ENCODE results near the gene ABCG1. TPM values are rescaled to one million over a fixed set of nuclear protein-coding genes. Genes with fewer than 3 reads are reported as not detected.

ABCG1 gene
- total RNA-seq, 1 experiment from 2014 or later, result 5.6 TPM

DNA sequence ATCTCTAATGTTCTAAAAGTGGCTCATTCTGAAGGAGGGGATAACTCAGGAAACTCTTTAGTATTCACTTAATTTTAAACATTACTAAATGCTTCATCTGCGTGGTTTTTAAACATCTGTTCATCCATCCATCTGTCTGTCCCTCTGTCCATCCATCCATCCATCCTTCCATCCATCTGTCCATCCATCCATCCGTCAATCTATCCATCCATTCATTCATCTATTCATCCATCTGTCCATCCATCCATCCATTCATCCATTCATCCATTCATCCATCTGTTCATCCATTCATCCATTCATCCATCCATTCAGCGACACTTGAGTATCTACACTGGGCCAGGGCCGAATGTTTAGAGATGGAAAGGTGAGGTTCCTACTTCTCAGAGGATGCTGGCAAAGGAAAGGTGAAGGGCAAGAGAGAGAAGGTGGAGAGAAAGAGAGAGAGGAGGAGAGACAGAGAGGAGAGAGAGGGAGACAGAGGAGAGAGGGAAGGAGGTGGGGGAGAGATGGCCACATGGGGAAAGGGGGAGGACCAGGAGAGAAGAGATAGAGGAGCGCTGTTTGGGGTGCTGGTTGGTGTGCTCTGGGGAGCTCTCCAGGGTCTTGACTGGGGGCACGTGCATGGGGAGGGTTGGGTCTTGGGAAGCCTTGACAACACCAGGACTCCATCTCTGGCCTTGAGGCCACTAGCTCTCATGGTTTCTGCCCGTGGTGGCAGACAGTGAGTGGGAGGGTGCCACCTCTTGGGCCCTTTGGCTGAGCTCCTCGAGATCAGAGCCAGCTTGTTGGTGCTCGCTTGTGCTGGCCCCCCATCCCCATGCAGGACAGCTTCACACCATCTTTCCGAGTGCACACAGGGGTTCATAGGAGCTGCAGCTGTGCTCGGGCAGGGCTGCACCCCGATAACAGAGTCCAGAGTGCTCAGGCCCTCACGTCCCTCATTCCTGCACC, 45.6 kb downstream of the ABCG1 start:
- H3K4me1 ChIP-seq (replicated peaks; ENCODE audit: insufficient read depth), result no peaks in the 10 kb centered on the region
- no peak overlapping the region for H2AFZ ChIP-seq
- POLR2A ChIA-PET (ENCODE audit: unreplicated experiment), result no interaction called here
- H3K36me3 ChIP-seq (ENCODE audit: low read depth), result no peaks in the 10 kb centered on the region
- no peak for TF ChIP-seq EZH2 (IDR thresholded peaks at IDR 0.05; ENCODE audit: low read depth)
- TF ChIP-seq, protein P1, sequence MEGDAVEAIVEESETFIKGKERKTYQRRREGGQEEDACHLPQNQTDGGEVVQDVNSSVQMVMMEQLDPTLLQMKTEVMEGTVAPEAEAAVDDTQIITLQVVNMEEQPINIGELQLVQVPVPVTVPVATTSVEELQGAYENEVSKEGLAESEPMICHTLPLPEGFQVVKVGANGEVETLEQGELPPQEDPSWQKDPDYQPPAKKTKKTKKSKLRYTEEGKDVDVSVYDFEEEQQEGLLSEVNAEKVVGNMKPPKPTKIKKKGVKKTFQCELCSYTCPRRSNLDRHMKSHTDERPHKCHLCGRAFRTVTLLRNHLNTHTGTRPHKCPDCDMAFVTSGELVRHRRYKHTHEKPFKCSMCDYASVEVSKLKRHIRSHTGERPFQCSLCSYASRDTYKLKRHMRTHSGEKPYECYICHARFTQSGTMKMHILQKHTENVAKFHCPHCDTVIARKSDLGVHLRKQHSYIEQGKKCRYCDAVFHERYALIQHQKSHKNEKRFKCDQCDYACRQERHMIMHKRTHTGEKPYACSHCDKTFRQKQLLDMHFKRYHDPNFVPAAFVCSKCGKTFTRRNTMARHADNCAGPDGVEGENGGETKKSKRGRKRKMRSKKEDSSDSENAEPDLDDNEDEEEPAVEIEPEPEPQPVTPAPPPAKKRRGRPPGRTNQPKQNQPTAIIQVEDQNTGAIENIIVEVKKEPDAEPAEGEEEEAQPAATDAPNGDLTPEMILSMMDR (conservative IDR thresholded peaks at IDR 0.05), result no peak
- H3K27ac ChIP-seq, result no peak overlapping the region
- H3K79me2 ChIP-seq (ENCODE audit: low read depth), result no peaks in the 10 kb centered on the region
- H4K20me1 ChIP-seq (ENCODE audit: insufficient read depth), result no peaks in the 10 kb centered on the region
- H3K4me3 ChIP-seq, result no peak overlapping the region
- H3F3A ChIP-seq (ENCODE audit: insufficient read depth, low read depth), result no peaks in the 10 kb centered on the region
- no peak for DNase-seq
- H3K27me3 ChIP-seq (ENCODE audit: insufficient read depth, low read depth), result no peaks in the 10 kb centered on the region
- no peaks in the 10 kb centered on the region for H3K9me3 ChIP-seq (ENCODE audit: insufficient read depth, low read depth)
- BruUV-seq (replicated peaks), result no TSS peak
- intact Hi-C loops (cut with micrococcal nuclease; ENCODE audit: unreplicated experiment), result no loop called here
- H3K4me2 ChIP-seq, result no peak overlapping the region
- H3K9me2 ChIP-seq (ENCODE audit: insufficient read depth), result no peaks in the 10 kb centered on the region
- CTCF ChIA-PET, result no interaction called here

DNA sequence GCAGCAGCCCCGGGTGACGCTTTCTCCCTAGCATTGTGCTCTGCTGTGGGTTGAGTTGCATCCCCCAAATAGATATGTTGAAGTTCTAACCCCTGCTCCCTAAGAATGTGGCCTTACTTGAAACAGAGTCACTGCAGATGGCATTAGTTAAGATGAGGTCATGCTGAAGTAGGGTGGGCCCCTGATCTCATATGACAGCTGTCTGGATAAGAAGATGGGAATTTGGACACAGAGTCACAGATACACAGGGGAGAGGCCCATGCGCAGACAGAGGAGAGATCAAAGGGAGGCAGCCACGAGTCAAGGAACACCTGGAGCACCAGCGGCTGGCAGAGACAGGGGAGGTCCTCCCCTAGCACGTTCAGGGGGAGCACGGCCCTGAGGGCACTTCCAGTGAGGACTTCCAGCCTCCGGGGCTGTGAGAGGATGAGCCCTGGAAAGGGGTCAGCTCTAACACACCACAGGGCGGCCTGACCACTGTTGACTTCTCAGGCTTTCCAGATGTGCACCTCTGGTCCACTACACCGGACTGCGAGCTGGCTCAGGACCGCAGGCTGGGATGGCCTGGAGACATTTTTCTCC, 46.4 kb downstream of the ABCG1 start:
- no peaks in the 10 kb centered on the region for H3K9me2 ChIP-seq (ENCODE audit: insufficient read depth)
- no peaks in the 10 kb centered on the region for H3K79me2 ChIP-seq (ENCODE audit: low read depth)
- H3K4me3 ChIP-seq, result no peak overlapping the region
- intact Hi-C loops (cut with micrococcal nuclease; ENCODE audit: unreplicated experiment), result no loop called here
- H3K4me2 ChIP-seq, result no peak overlapping the region
- TF ChIP-seq, protein P1 (conservative IDR thresholded peaks at IDR 0.05), result no peak
- TF ChIP-seq EZH2 (IDR thresholded peaks at IDR 0.05; ENCODE audit: low read depth), result no peak
- H3F3A ChIP-seq (ENCODE audit: insufficient read depth, low read depth), result no peaks in the 10 kb centered on the region
- no peak overlapping the region for H2AFZ ChIP-seq
- H3K9me3 ChIP-seq (ENCODE audit: insufficient read depth, low read depth), result no peaks in the 10 kb centered on the region
- no peaks in the 10 kb centered on the region for H3K36me3 ChIP-seq (ENCODE audit: low read depth)
- no peaks in the 10 kb centered on the region for H3K4me1 ChIP-seq (replicated peaks; ENCODE audit: insufficient read depth)
- no TSS peak for BruUV-seq (replicated peaks)
- CTCF ChIA-PET, result no interaction called here
- DNase-seq, result no peak
- POLR2A ChIA-PET (ENCODE audit: unreplicated experiment), result no interaction called here
- no peak overlapping the region for H3K27ac ChIP-seq
- no peaks in the 10 kb centered on the region for H3K27me3 ChIP-seq (ENCODE audit: insufficient read depth, low read depth)
- H4K20me1 ChIP-seq (ENCODE audit: insufficient read depth), result no peaks in the 10 kb centered on the region

DNA sequence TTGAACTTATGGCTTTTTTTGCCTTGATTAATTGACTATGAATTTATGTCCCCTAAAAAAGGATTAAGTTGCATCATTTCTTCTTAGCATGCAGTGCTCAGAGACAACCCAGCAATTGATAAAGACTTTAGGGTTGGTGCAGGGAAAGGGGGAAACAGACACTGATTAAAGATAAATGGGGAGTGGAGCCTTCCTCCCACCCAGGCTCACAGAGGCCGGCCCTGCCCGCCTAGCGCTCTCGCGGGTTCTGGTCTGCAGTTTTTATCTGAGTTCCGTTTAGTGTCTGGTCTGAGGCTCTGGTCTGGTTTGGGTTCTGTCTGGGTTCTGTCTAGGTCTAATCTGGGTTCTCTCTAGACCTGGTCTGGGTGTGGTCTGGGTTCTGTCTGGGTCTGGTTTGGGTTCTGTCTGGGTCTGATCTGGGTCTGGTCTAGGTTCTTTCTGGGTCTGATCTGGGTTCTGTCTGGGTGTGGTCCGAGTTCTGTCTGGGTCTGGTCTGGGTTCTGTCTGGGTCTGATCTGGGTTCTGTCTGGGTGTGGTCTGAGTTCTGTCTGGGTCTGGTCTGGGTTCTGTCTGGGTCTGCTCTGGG, 48.1 kb downstream of the ABCG1 start:
- POLR2A ChIA-PET (ENCODE audit: unreplicated experiment), result no interaction called here
- intact Hi-C loops (cut with micrococcal nuclease; ENCODE audit: unreplicated experiment), result no loop called here

More for the DNA sequence above, 48.1 kb downstream of the ABCG1 start:
- no peak overlapping the region for H3K27ac ChIP-seq
- H4K20me1 ChIP-seq (ENCODE audit: insufficient read depth), result no peaks in the 10 kb centered on the region
- H3K9me3 ChIP-seq (ENCODE audit: insufficient read depth, low read depth), result no peaks in the 10 kb centered on the region
- TF ChIP-seq, protein P1 (conservative IDR thresholded peaks at IDR 0.05), result no peak
- TF ChIP-seq EZH2 (IDR thresholded peaks at IDR 0.05; ENCODE audit: low read depth), result no peak
- no peak overlapping the region for H3K4me2 ChIP-seq
- no peaks in the 10 kb centered on the region for H3K36me3 ChIP-seq (ENCODE audit: low read depth)
- CTCF ChIA-PET, result no interaction called here
- H2AFZ ChIP-seq, result no peak overlapping the region
- H3K79me2 ChIP-seq (ENCODE audit: low read depth), result no peaks in the 10 kb centered on the region
- no peak overlapping the region for H3K4me3 ChIP-seq
- BruUV-seq (replicated peaks), result no TSS peak
- H3F3A ChIP-seq (ENCODE audit: insufficient read depth, low read depth), result no peaks in the 10 kb centered on the region
- DNase-seq, result no peak
- H3K4me1 ChIP-seq (replicated peaks; ENCODE audit: insufficient read depth), result no peaks in the 10 kb centered on the region
- H3K27me3 ChIP-seq (ENCODE audit: insufficient read depth, low read depth), result no peaks in the 10 kb centered on the region
- no peaks in the 10 kb centered on the region for H3K9me2 ChIP-seq (ENCODE audit: insufficient read depth)
